Purkinje cell (primary cell): Measurements from ENCODE around the gene TRNAU1AP. TPM values are rescaled to one million over a fixed set of nuclear protein-coding genes. Genes with fewer than 3 reads are reported as not detected.

Source experiments
- polyA plus RNA-seq: library from polyadenylated mRNA; unstranded; fragments of >200 nt; fragmentation: Nextera tagmentation; gene quantifications from 2 replicates; pipeline ENCODE4 v1.2.1, GENCODE V29; 2014

The TRNAU1AP gene
- polyA plus RNA-seq: 15.1 and 26.3 TPM in 2 replicates

DNA sequence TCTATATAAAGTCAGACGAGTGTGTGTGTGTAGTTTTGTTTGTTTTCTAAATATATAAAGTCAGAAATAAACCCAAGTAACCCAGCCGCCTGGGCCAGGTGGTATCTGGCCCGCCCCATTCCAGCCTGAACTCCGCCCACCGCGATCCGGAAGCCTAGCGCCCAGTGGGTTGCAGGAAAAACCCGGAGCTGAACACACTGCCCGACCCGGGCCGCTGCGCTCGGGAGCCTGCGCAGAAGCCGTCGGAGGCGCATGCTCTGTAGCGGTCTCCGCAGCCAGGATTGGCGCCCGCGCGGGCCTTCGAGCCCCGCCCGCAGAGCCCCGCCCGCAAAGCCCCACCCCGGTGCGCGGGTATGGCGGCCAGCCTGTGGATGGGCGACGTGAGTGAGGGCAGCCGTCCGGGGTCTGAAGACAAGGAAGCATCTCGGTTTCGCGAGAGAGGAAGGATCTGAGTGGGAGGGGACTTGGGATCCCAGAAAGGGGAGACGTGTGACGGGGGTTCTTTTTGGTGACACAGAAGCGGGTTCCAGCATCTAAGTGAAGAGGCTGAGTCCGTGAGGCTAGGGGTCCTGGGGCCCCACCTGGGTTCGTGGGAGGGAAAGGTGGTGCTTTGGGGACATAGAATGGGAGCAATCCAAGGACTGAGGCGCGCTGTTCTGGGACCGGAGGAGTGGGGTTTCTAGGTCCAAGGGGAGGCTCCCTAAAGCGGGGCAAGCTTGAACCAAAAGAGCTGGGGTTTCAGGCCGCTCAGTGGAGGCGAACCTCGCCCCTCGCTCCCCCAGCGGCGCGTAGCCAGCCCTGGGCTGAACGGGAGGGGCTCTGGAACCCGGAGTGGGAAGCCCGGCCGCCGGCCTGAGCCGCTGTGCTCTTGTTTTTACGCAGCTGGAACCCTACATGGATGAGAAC lies at the start of gene TRNAU1AP:
TSS of gene TRNAU1AP (plus strand) at position 328 of the 906 bp plus-strand sequence. CDS start at position 354, 26 bp downstream.

DNA sequence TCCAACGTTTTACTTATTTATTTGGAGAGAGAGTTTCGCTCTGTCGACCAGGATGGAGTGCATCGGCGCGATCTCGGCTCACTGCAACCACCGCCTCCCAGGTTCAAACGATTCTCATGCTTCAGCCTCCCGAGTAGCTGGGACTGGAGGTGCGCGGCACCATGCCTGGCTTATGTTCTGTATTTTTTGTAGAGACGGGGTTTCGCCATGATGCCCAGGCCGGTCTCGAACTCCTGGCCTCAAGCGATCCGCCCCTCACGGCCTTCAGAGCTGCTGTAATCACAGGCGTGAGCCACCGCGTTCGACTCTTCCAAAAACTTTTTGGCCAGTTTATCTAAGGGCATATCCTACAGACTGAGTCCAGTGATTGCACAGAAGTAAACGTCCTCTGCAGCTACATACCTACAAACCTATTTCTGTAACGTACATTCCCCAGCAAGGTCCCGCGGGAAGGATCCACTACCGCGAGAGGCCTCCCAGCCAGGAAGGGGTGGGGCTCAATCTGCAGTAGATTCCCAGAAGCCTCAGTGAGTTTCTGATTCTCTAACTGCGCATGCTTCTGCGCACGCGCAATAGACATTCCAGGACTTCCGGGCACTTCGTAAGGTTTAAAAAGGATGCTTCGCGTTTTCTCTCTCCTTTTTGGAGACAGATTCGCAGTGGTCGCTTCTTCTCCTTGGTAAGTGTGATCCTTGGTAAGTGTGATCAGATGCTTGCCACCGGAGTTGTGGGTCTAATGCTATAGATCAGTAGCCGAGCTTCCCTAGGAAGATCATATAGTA lies 47.3 kb upstream of the TRNAU1AP start, which contains the start of gene RCC1:
TSS of gene RCC1 (plus strand) at position 638 of the 782 bp plus-strand sequence. CDS start 23,824 bp downstream, outside the sequence.

GRCh38 chr1:28591708-28592320 lies 38.9 kb downstream of the TRNAU1AP start, which contains the start of gene RAB42:
Gene RAB42, plus strand, starts transcription at chr1:28592265. Its CDS starts 247 bp downstream, at chr1:28592512.

Other genes starting within 250 kb of the TRNAU1AP start
- gene MED18, start 224.0 kb upstream of the TRNAU1AP start, polyA plus RNA-seq: 1.5 and 2.9 TPM in 2 replicates
- 6.3 and 8.7 TPM in 2 replicates for gene PHACTR4, start 183.3 kb upstream of the TRNAU1AP start, polyA plus RNA-seq
- gene RCC1, start 47.0 kb upstream of the TRNAU1AP start, polyA plus RNA-seq: 0.98 and 2.3 TPM in 2 replicates
- not detected in 2 replicates for gene RAB42, start 39.2 kb downstream of the TRNAU1AP start, polyA plus RNA-seq
- 34.0 and 57.8 TPM in 2 replicates for gene TAF12, start 90.0 kb downstream of the TRNAU1AP start, polyA plus RNA-seq
- gene RNU11, start 95.5 kb downstream of the TRNAU1AP start, polyA plus RNA-seq: not detected in 2 replicates
- gene GMEB1, start 115.7 kb downstream of the TRNAU1AP start, polyA plus RNA-seq: 0.51 and 2.0 TPM in 2 replicates
- gene YTHDF2, start 183.9 kb downstream of the TRNAU1AP start, polyA plus RNA-seq: 39.1 and 47.3 TPM in 2 replicates